K562 (cell line): Measurements from ENCODE around the gene SLC25A33. TPM values are rescaled to one million over a fixed set of nuclear protein-coding genes. Genes with fewer than 3 reads are reported as not detected.

ENCODE experiments used
- ASH1L ChIP-seq: fragments of 450-650 bp; IDR thresholded peaks from 2 replicates; pipeline ENCODE4 v1.6.1; 2018; ENCODE audit warnings: borderline replicate concordance, mild to moderate bottlenecking, low read depth; ENCODE audit not compliant: partially characterized antibody
- EP400 ChIP-seq: fragments of 450-650 bp; IDR thresholded peaks from 2 replicates; pipeline ENCODE4 v1.6.1; 2017; ENCODE audit warnings: antibody characterized with exemption, mild to moderate bottlenecking, moderate library complexity
- MCM7 ChIP-seq, 2 experiments: fragments of 450-650 bp; IDR thresholded peaks; 2 replicates each; pipeline ENCODE4 v1.6.1; 2016 to 2018
- ZC3H8 ChIP-seq: fragments of 450-650 bp; IDR thresholded peaks from 2 replicates; pipeline ENCODE4 v1.6.1; 2017
- ZKSCAN8 ChIP-seq: fragments of 200-800 bp; sonication (Bioruptor generic); IDR thresholded peaks from 2 replicates; pipeline ENCODE4 v1.6.1; 2016; ENCODE audit warnings: missing genetic modification characterization, missing compliant biosample characterization
- ZNF133 ChIP-seq: fragments of 250-450 bp; sonication (Bioruptor Pico); IDR thresholded peaks from 2 replicates; pipeline ENCODE4 v1.4.0; 2020; ENCODE audit warnings: mild to moderate bottlenecking
- polyA plus RNA-seq, 8 experiments: library from polyadenylated mRNA; depleted of rRNA in 4 of 8; stranded (reverse) in 5 of 8; unstranded in 3 of 8; fragments of >200 nt; fragmentation: Nextera tagmentation in 2 of 8; fragmentation: Illumina TruSeq in 1 of 8; extraction: Ambion mirVana in 2 of 8; extraction: Trizol in 1 of 8; gene quantifications; 2 replicates each; pipeline versions ENCODE4 v1.2.1 to v1.2.3, GENCODE V29; 2011 to 2014; ENCODE audit warnings: inconsistent platforms in 1 of 8, missing spikeins in 1 of 8
- total RNA-seq, 7 experiments: library from RNA; depleted of rRNA in 6 of 7; stranded (reverse); fragments of >200 nt in 6 of 7; fragmentation: Illumina TruSeq in 2 of 7; extraction: Trizol in 2 of 7; gene quantifications; 2 replicates each; pipeline versions ENCODE4 v1.2.1 to v1.2.3, GENCODE V29; 2011 to 2021; ENCODE audit warnings: low replicate concordance in 1 of 7
- TF ChIP-seq, protein P1 (sequence below): fragments of 450-650 bp; formaldehyde crosslinking; IDR thresholded peaks from 2 replicates; pipeline ENCODE4 v1.4.0; 2020; ENCODE audit warnings: mild to moderate bottlenecking, mixed read lengths
- TF ChIP-seq, protein P2 (sequence below): fragments of 250-450 bp; sonication (Bioruptor Pico); IDR thresholded peaks from 2 replicates; pipeline ENCODE4 v1.5.0; 2020; ENCODE audit warnings: mild to moderate bottlenecking

SLC25A33 gene
- total and polyA plus RNA-seq, 9 of the 15 experiments (the other 6 are each of a cell fraction or from before 2014, with no cell fraction given), result 3.2 to 23.5 (median 17.5) TPM

DNA sequence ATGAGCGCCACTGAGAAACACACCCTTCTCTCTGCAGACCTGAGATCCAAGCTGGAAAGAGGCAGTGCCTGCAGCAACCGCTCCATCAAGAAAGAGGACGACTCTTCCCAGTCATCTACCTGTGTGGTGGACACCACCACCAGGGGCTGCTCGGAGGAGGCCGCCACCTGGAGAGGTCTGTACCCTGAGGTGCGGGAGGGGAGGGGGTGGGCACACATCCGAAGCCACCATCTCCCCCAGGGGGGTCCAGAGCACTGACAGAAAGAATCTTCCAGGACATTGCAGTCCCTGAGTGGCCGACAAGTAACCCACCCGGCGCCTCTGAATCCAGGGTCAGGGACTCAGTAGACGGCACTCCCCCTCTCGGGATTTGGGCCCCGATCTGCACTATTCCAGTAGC is 72.5 kb downstream of the SLC25A33 start (continued):
- TF ChIP-seq MCM7 (IDR thresholded peaks at IDR 0.05) (no peak), ASH1L (no peak), EP400 (no peak), ZNF133 (no peak), ZC3H8 (no peak), ZKSCAN8 (CRISPR knock-in tag) (no peak)
- TF ChIP-seq, protein P1, sequence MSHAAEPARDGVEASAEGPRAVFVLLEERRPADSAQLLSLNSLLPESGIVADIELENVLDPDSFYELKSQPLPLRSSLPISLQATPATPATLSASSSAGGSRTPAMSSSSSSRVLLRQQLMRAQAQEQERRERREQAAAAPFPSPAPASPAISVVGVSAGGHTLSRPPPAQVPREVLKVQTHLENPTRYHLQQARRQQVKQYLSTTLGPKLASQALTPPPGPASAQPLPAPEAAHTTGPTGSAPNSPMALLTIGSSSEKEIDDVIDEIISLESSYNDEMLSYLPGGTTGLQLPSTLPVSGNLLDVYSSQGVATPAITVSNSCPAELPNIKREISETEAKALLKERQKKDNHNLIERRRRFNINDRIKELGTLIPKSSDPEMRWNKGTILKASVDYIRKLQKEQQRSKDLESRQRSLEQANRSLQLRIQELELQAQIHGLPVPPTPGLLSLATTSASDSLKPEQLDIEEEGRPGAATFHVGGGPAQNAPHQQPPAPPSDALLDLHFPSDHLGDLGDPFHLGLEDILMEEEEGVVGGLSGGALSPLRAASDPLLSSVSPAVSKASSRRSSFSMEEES (CRISPR knock-in tag), result no peak
- TF ChIP-seq, protein P2, sequence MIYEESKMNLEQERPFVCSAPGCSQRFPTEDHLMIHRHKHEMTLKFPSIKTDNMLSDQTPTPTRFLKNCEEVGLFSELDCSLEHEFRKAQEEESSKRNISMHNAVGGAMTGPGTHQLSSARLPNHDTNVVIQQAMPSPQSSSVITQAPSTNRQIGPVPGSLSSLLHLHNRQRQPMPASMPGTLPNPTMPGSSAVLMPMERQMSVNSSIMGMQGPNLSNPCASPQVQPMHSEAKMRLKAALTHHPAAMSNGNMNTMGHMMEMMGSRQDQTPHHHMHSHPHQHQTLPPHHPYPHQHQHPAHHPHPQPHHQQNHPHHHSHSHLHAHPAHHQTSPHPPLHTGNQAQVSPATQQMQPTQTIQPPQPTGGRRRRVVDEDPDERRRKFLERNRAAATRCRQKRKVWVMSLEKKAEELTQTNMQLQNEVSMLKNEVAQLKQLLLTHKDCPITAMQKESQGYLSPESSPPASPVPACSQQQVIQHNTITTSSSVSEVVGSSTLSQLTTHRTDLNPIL (CRISPR knock-in tag), result no peak
- TF ChIP-seq, all 486 proteins: peak for 0
